T-cell (primary cell): ENCODE data around the gene SP5. TPM values are rescaled to one million over a fixed set of nuclear protein-coding genes. Genes with fewer than 3 reads are reported as not detected.
"Not testable (repeated sequence)": the region's sequence is repeated elsewhere in the genome, so short reads cannot be mapped to it uniquely, and the experiment has no call there.

Experiments
- ATAC-seq, 4 experiments: fragments of 200-7000 bp in 3 of 4; fragments of 150-1000 bp in 1 of 4; cut with Tn5 transposase; replicated peaks in 1 of 4; 1 replicate in 3 of 4; 2 replicates in 1 of 4; pipeline ENCODE4 v1.10.0; 2021; ENCODE audit warnings: moderate library complexity in 3 of 4, mild to moderate bottlenecking in 2 of 4, moderate number of reproducible peaks in 1 of 4
- CTCF ChIA-PET, 2 donors: fragments of 300-600 bp; sonication (Branson Sonifier 250); formaldehyde crosslinking; loops; one replicate each; lab custom pipeline; 2022; ENCODE audit warnings: antibody characterized with exemption in 2 of 2; lab: Charles Lee
- POLR2A ChIA-PET, 2 donors: fragments of 300-600 bp; sonication (Branson Sonifier 250); formaldehyde crosslinking; loops; one replicate each; lab custom pipeline; 2022; ENCODE audit warnings: antibody characterized with exemption in 2 of 2; lab: Charles Lee
- DNase-seq, 35 experiments: peaks; one replicate each; pipeline versions ENCODE4 v3.0.0 to v3.0.0-alpha.2; 2013 to 2023
- H3K27ac ChIP-seq: one replicate; pipeline ENCODE4 v1.5.1; 2013; ENCODE audit warnings: low read length
- H3K27me3 ChIP-seq, 2 experiments: replicated peaks in 1 of 2; 1 replicate in 1 of 2; 2 replicates in 1 of 2; pipeline versions ENCODE4 v1.6.1 to v1.7.0; 2013; ENCODE audit warnings: low read length in 1 of 2, mixed read lengths in 1 of 2; ENCODE audit not compliant: control insufficient read depth in 2 of 2, insufficient read depth in 2 of 2; ENCODE audit errors: extremely low read depth in 1 of 2
- H3K36me3 ChIP-seq, 2 donors: 1 replicate in 1 of 2; 2 replicates in 1 of 2; pipeline versions ENCODE4 v1.6.1 to v1.7.0; 2013; ENCODE audit warnings: low read length in 1 of 2; ENCODE audit not compliant: control insufficient read depth in 2 of 2, insufficient read depth in 1 of 2; ENCODE audit errors: extremely low read depth in 1 of 2
- H3K4me1 ChIP-seq, 2 experiments: 1 replicate in 1 of 2; 2 replicates in 1 of 2; pipeline versions ENCODE4 v1.6.1 to v1.7.0; 2013; ENCODE audit warnings: low read length in 2 of 2, mixed read lengths in 1 of 2; ENCODE audit not compliant: insufficient read depth in 2 of 2, control insufficient read depth in 1 of 2; ENCODE audit errors: extremely low read depth in 1 of 2
- H3K4me3 ChIP-seq, 2 donors: 1 replicate in 1 of 2; 2 replicates in 1 of 2; pipeline versions ENCODE4 v1.5.1 to v1.7.0; 2013; ENCODE audit warnings: mild to moderate bottlenecking in 2 of 2, low read length in 1 of 2, moderate library complexity in 1 of 2; ENCODE audit not compliant: control insufficient read depth in 1 of 2; ENCODE audit errors: extremely low read depth in 1 of 2
- H3K9me3 ChIP-seq: 2 replicates; pipeline ENCODE4 v1.7.0; 2013
- H3K27ac Mint-ChIP-seq, 2 donors: one replicate each; pipeline ENCODE4 v1.8.0; 2020 to 2021; ENCODE audit warnings: mild to moderate bottlenecking in 2 of 2, mixed read lengths in 2 of 2
- H3K27me3 Mint-ChIP-seq, 2 donors: one replicate each; pipeline ENCODE4 v1.8.0; 2021 to 2022; ENCODE audit warnings: mixed read lengths in 2 of 2
- H3K36me3 Mint-ChIP-seq: one replicate; pipeline ENCODE4 v1.8.0; 2021; ENCODE audit warnings: mixed read lengths
- H3K4me1 Mint-ChIP-seq, 3 donors: one replicate each; pipeline ENCODE4 v1.8.0; 2020 to 2022; ENCODE audit warnings: mixed read lengths in 3 of 3, mild to moderate bottlenecking in 1 of 3
- H3K4me3 Mint-ChIP-seq, 3 donors: one replicate each; pipeline ENCODE4 v1.8.0; 2020 to 2022; ENCODE audit warnings: mild to moderate bottlenecking in 3 of 3, mixed read lengths in 3 of 3, moderate library complexity in 3 of 3
- H3K9me3 Mint-ChIP-seq, 3 donors: one replicate each; pipeline ENCODE4 v1.8.0; 2020 to 2022; ENCODE audit warnings: mixed read lengths in 3 of 3
- WGBS: methylation state at CpG from one replicate; pipeline ENCODE4 v1.1.5; 2013; ENCODE audit warnings: missing lambda C conversion rate; ENCODE audit not compliant: insufficient coverage; 5-methylcytosine and 5-hydroxymethylcytosine counted together
- total RNA-seq, 35 experiments: library from RNA in 6 of 35; stranded (reverse) in 6 of 35; fragments of 120-200 nt in 1 of 35; gene quantifications; one replicate each; pipeline versions ENCODE4 v1.2.1 to v1.2.4 and lab custom pipeline; 2013 to 2026

SP5 gene
- total RNA-seq, 5 donors from 2014 or later (not counting 1 experiment from before 2014, with no cell fraction given): not detected

DNA sequence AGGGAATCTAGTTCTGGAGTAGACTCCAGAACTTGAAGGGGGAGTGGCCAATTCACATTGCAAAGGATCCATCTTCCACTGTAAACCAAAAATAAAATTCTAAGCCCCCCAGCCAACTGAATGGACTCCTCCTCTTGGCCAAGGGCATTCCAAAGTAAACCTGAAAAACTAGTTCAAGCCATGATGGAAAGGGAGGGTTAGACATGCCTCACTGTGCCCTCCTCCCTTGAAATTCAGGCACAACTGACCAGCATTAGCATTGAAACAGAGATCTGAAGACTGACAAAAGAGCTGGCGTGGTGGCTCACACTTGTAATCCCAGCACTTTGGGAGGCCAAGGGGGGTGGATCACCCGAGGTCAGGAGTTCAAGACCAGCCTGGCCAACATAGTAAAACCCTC is 19.5 kb downstream of the SP5 start:
- no CpG with 5 or more reads among the region's 2 CpGs for WGBS
- CTCF ChIA-PET: interaction anchor here in 1 of 2 donors (0.6 kb wide), 1 partner anchor 269 kb away, joined by 3 read pairs; no protein-coding TSS in a partner anchor
- H3K36me3 Mint-ChIP-seq, H3K4me1 Mint-ChIP-seq, H3K27ac ChIP-seq, H3K4me3 Mint-ChIP-seq, H3K9me3 ChIP-seq, ATAC-seq, H3K4me3 ChIP-seq, DNase-seq, H3K4me1 ChIP-seq, POLR2A ChIA-PET, H3K36me3 ChIP-seq, H3K27ac Mint-ChIP-seq: not testable (repeated sequence)
- Mint-ChIP-seq H3K27me3 (peaks cover 25% of the 10 kb centered on the region in 2 donors), H3K9me3 (peaks cover 0 to 11% (median 0%) of the 10 kb centered on the region in 3 donors)
- peaks cover 0 to 18% of the 10 kb centered on the region in 2 experiments for H3K27me3 ChIP-seq

DNA sequence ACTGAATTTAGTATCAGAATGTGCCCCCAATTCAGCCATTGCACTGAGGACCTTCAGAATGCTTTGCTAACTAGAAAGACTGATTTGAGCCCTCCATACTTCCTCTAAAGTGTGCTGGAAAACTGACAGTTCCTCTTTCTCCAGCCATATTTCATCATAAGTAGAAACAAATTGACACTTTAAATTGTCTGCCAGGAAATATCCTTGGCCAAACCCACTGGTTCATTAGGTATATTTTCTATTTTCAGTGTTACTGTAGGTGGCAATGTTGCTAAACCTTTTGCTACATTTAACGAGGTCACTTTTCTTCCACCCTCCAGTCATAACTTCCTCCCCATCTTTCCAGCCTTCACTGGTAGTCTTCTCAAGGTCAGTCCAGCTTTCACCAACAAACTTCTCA is 21.5 kb downstream of the SP5 start:
- POLR2A ChIA-PET: no interaction called here
- CTCF ChIA-PET: interaction anchor here in 1 of 2 donors (0.5 kb wide), 1 partner anchor 352 kb away, joined by 3 read pairs; no protein-coding TSS in a partner anchor

DNA sequence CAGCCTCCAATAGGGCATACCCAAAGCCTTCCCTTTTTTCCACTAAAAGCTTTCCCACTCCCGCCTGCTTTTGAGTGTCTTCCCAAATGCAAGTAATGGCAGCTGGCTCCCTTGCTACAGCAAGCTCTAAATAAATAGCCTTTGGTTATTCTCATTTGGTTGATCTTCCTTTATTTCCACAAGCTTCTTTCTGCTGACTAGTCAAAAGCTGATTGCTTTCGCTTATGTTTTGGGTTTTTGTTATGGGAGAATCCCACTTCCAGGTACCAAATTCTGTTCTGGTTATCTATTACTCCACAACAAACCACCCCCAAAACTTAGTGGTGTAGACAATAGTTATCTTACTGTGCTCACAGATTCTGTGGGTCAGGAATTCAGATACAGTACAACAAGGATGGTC is 22.3 kb downstream of the SP5 start:
- WGBS: 100% methylated on average over 1 of the region's 2 CpGs
- H3K27me3 ChIP-seq: peaks cover 0 to 20% of the 10 kb centered on the region in 2 experiments
- POLR2A ChIA-PET: no interaction called here
- H3K36me3 ChIP-seq: no peaks in the 10 kb centered on the region
- Mint-ChIP-seq H3K36me3 (no peaks in the 10 kb centered on the region), H3K4me1 (no peaks in the 10 kb centered on the region), H3K27ac (no peak overlapping the region), H3K27me3 (peaks cover 14 to 15% of the 10 kb centered on the region in 2 donors), H3K4me3 (no peak overlapping the region), H3K9me3 (peaks cover 0 to 11% (median 0%) of the 10 kb centered on the region in 3 donors)
- H3K4me1 ChIP-seq: no peaks in the 10 kb centered on the region
- CTCF ChIA-PET: interaction anchor here (0.5 kb wide), 2 partner anchors 79 to 353 kb away, joined by 3 read pairs; partner anchors contain the start of gene GAD1 (in 1 of the 2)
- no peak for DNase-seq
- no peak for ATAC-seq
- no peak overlapping the region for H3K27ac ChIP-seq
- H3K9me3 ChIP-seq: no peaks in the 10 kb centered on the region
- no peak overlapping the region for H3K4me3 ChIP-seq

More for the DNA sequence above, 21.5 kb downstream of the SP5 start:
- DNase-seq: no peak
- 0% methylated on average over 1 of the region's 1 CpG for WGBS
- Mint-ChIP-seq H3K27ac (no peak overlapping the region), H3K9me3 (peaks cover 0 to 11% (median 0%) of the 10 kb centered on the region in 3 donors), H3K36me3 (no peaks in the 10 kb centered on the region), H3K4me3 (no peak overlapping the region), H3K27me3 (peaks cover 15% of the 10 kb centered on the region in 2 donors), H3K4me1 (no peaks in the 10 kb centered on the region)
- Histone ChIP-seq H3K27ac (no peak overlapping the region), H3K36me3 (no peaks in the 10 kb centered on the region), H3K9me3 (no peaks in the 10 kb centered on the region), H3K27me3 (peaks cover 0 to 20% of the 10 kb centered on the region in 2 experiments), H3K4me3 (no peak overlapping the region), H3K4me1 (no peaks in the 10 kb centered on the region)
- no peak for ATAC-seq

DNA sequence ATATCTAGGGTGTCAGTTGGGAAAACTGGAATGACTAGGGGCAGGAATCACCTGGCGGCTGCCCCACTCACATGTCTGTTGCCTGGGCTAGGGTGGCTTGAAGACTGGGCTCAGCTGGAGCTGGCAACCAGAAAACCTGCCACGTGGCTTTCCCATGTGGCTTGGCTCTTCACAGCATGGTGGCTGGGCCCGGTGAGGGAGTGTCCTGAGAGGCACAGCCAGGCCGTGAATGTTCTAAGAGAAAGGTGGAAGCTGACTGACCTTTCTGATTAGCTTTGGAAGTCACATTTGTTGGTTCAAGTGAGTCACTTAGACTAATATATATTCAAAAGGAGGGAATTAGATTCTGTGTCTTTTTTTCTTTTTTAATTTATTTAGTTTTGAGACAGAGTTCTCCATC is 22.7 kb downstream of the SP5 start:
- peaks cover 12 to 15% of the 10 kb centered on the region in 2 donors for H3K27me3 Mint-ChIP-seq
- no peaks in the 10 kb centered on the region for H3K36me3 Mint-ChIP-seq
- DNase-seq: no peak
- H3K4me1 Mint-ChIP-seq: no peaks in the 10 kb centered on the region
- H3K27ac Mint-ChIP-seq: no peak overlapping the region
- no peak for ATAC-seq
- no peak overlapping the region for H3K27ac ChIP-seq
- no peak overlapping the region for H3K4me3 Mint-ChIP-seq
- CTCF ChIA-PET: interaction anchor here in 1 of 2 donors (0.5 kb wide), 1 partner anchor 79 kb away, joined by 3 read pairs; the partner anchor contains the start of gene GAD1
- POLR2A ChIA-PET: no interaction called here
- H3K27me3 ChIP-seq: peaks cover 0 to 20% of the 10 kb centered on the region in 2 experiments
- no peaks in the 10 kb centered on the region for H3K4me1 ChIP-seq
- H3K9me3 ChIP-seq: no peaks in the 10 kb centered on the region
- no peaks in the 10 kb centered on the region for H3K36me3 ChIP-seq
- 83% methylated on average over 1 of the region's 4 CpGs for WGBS
- no peak overlapping the region for H3K4me3 ChIP-seq
- peaks cover 0 to 11% (median 0%) of the 10 kb centered on the region in 3 donors for H3K9me3 Mint-ChIP-seq

- Histone ChIP-seq H3K27ac (no peak overlapping the region), H3K36me3 (no peaks in the 10 kb centered on the region), H3K27me3 (peaks cover 0 to 27% of the 10 kb centered on the region in 2 experiments), H3K9me3 (no peaks in the 10 kb centered on the region), H3K4me1 (no peaks in the 10 kb centered on the region), H3K4me3 (no peak overlapping the region)
- H3K4me1 Mint-ChIP-seq: no peaks in the 10 kb centered on the region
- POLR2A ChIA-PET: no interaction called here
- H3K4me3 Mint-ChIP-seq: no peak overlapping the region
- DNase-seq (no peak), ATAC-seq (no peak)
- H3K36me3 Mint-ChIP-seq: no peaks in the 10 kb centered on the region
- H3K9me3 Mint-ChIP-seq: peaks cover 0 to 11% (median 0%) of the 10 kb centered on the region in 3 donors
- peaks cover 13 to 17% of the 10 kb centered on the region in 2 donors for H3K27me3 Mint-ChIP-seq
- no CpG with 5 or more reads among the region's 3 CpGs for WGBS
- CTCF ChIA-PET: no interaction called here
- H3K27ac Mint-ChIP-seq: no peak overlapping the region
Measured at GRCh38 chr2:170739048-170739447, 23.9 kb downstream of the SP5 start.

DNA sequence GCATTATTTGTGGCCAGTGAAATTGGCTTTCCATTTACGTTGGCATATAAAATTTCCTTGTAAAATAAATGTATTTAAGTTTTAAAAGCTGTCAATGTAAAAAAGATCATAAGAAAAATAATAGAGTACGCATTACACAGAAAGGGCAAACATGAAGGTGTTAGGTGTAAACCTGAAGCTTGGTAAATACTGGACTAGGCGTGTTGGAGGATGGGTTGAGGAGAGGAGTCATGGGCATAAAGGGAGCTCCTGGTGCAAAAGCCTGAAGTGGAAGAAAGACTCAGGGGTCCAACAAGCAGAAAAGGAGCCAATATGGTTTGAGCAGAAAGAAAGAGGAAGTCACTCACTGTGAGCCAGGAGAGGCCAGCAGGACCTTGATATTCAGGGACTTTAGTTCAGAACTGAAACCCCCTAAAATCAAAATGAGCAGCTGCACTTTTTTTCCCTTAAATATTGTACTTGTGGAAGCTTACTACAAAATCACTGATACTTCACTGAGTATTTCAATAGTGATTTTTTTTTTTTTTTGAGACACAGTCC is 24.4 kb downstream of the SP5 start:
- ATAC-seq: no peak
- 88% methylated on average over 1 of the region's 3 CpGs for WGBS
- Histone ChIP-seq H3K4me3 (no peak overlapping the region), H3K36me3 (no peaks in the 10 kb centered on the region), H3K4me1 (no peaks in the 10 kb centered on the region), H3K27ac (no peak overlapping the region), H3K27me3 (peaks cover 0 to 27% of the 10 kb centered on the region in 2 experiments), H3K9me3 (no peaks in the 10 kb centered on the region)
- CTCF ChIA-PET: no interaction called here
- peaks cover 18 to 21% of the 10 kb centered on the region in 2 donors for H3K27me3 Mint-ChIP-seq
- no peaks in the 10 kb centered on the region for H3K4me1 Mint-ChIP-seq
- H3K27ac Mint-ChIP-seq: no peak overlapping the region
- DNase-seq: no peak
- no peaks in the 10 kb centered on the region for H3K36me3 Mint-ChIP-seq
- peaks cover 0 to 11% (median 0%) of the 10 kb centered on the region in 3 donors for H3K9me3 Mint-ChIP-seq
- no peak overlapping the region for H3K4me3 Mint-ChIP-seq
- POLR2A ChIA-PET: no interaction called here
